ENCODE data around the gene LRRC4. TPM values are rescaled to one million over a fixed set of nuclear protein-coding genes. Genes with fewer than 3 reads are reported as not detected.
A peak's percentile ranks its signal among the peaks of the same experiment; 100 is the strongest.

Gene LRRC4
- total RNA-seq, 1 experiment from 2014 or later, result 1.4 TPM

GRCh38 chr7:128032605-128033235, 1.5 kb upstream of the LRRC4 start:
- peak overlapping the region; percentile 49 for H3K4me3 ChIP-seq
- no peaks in the 10 kb centered on the region for H3K27me3 ChIP-seq (replicated peaks)
- H3K9me3 ChIP-seq (replicated peaks), result no peaks in the 10 kb centered on the region; the same call in 1 of the 2 replicates
- peaks cover 13% of the 10 kb centered on the region for H3K36me3 ChIP-seq
- no peak overlapping the region for H3K27ac ChIP-seq
- peaks cover 13% of the 10 kb centered on the region for H3K4me1 ChIP-seq (replicated peaks)
- no peak for DNase-seq (ENCODE audit: low read depth in 1 of 2, low spot score in 2 of 2)

DNA sequence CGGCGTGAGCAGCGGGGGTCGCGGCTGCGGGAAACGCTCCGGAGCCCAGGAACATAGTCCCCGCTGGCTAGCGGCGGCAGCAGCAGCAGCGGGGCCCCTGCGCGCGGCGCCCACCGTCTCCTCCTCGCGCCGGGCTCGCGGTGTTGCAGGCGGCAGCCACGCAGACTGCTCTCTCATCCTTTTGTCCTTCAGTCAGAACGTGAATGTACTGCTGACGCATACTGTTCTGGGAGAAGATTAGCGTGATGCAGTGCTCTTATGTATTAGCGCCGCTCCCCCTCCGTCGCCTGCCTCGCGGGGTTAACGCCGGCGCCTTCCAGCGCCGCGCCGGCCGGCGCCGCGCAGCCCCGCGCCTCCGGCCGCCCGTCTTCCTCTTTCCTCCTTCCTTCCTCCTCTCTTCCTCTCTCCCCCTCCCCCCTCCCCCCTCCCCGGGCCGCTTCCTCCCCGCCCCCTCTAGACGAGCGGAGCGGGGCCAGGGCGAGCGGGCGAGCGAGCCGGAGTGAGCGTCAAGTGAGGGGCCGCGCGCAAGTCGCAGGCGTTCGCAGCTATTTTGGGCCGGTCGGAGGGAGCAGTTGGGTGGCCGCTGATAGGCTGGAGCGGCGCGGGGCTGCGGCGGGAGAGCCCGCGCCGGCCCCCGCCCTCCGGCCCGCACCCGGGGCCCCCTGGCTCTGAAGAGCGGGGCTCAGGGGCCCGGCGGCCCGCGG, 816 bp upstream of the LRRC4 start:
- Histone ChIP-seq H3K27me3 (replicated peaks) (no peaks in the 10 kb centered on the region), H3K36me3 (peaks cover 13% of the 10 kb centered on the region), H3K4me3 (peak overlapping the region; percentile 49), H3K27ac (no peak overlapping the region), H3K9me3 (replicated peaks) (no peaks in the 10 kb centered on the region; the same call in 1 of the 2 replicates), H3K4me1 (replicated peaks) (peaks cover 13% of the 10 kb centered on the region)
- DNase-seq (ENCODE audit: low read depth in 1 of 2, low spot score in 2 of 2), result peak; percentile 77 to 81

GRCh38 chr7:128030263-128030653, 979 bp downstream of the LRRC4 start:
- no peak for DNase-seq (ENCODE audit: low read depth in 1 of 2, low spot score in 2 of 2)
- no peak overlapping the region for H3K27ac ChIP-seq
- no peak overlapping the region for H3K4me3 ChIP-seq
- peaks cover 13% of the 10 kb centered on the region for H3K4me1 ChIP-seq (replicated peaks)
- H3K36me3 ChIP-seq, result peaks cover 10% of the 10 kb centered on the region
- H3K27me3 ChIP-seq (replicated peaks), result no peaks in the 10 kb centered on the region
- no peaks in the 10 kb centered on the region; the same call in 1 of the 2 replicates for H3K9me3 ChIP-seq (replicated peaks)

GRCh38 chr7:128029405-128029995, 1.7 kb downstream of the LRRC4 start:
- H3K4me1 ChIP-seq (replicated peaks), result peaks cover 13% of the 10 kb centered on the region
- peaks cover 5% of the 10 kb centered on the region; the same call in 1 of the 2 replicates for H3K36me3 ChIP-seq
- no peak overlapping the region for H3K4me3 ChIP-seq
- no peaks in the 10 kb centered on the region; the same call in 1 of the 2 replicates for H3K9me3 ChIP-seq (replicated peaks)
- H3K27me3 ChIP-seq (replicated peaks), result no peaks in the 10 kb centered on the region
- DNase-seq (ENCODE audit: low read depth in 1 of 2, low spot score in 2 of 2), result no peak
- H3K27ac ChIP-seq, result no peak overlapping the region

DNA sequence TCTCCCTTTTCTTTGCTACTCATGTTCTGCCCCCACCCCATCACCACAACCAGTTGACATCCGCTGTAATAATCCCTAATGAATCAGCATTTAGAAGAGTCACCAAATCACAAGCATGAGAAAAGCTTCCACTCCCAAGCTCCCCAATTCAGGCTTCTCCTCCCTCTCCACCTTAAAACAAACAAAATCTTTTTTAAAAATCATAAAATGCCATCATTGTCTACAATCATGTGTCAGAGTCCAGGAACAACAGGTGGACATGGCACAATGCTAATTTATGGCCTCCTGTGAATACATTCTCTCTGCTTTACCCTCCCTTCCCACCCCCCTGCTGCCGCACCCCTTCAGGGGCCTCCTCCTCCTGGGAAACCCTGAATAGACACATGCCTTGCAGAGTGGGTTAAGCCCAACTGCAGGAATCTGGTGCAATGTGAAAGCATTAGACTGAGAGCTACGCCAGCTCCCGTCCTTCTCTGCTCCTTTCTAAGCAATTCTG, 3.7 kb downstream of the LRRC4 start:
- H3K27ac ChIP-seq, result no peak overlapping the region

DNA sequence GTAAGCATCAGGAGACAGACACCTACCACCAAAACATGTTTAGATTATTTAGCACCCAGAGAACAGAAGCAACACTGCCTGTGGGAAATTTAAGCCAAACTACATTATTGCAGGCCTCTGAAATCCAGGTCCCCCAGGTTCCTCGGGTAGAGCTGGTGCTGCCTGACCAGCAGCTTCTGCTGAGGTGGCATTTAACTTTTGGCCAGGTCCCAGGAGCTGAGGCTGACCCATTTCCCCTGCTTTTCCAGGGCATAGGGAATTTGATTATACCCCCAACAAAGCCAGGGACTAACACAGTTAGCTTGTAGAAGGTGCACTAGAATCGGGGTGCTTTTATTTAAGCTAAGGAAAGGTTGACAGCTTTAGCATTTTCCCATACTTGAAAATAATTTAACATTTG, 4.7 kb downstream of the LRRC4 start:
- H3K9me3 ChIP-seq (replicated peaks), result no peaks in the 10 kb centered on the region
- H3K4me1 ChIP-seq (replicated peaks), result peaks cover 4% of the 10 kb centered on the region
- H3K27me3 ChIP-seq (replicated peaks), result no peaks in the 10 kb centered on the region
- no peak overlapping the region for H3K4me3 ChIP-seq
- peaks cover 7% of the 10 kb centered on the region; the same call in 1 of the 2 replicates for H3K36me3 ChIP-seq
- H3K27ac ChIP-seq, result no peak overlapping the region
- DNase-seq (ENCODE audit: low read depth in 1 of 2, low spot score in 2 of 2), result no peak

More for the DNA sequence above, 3.7 kb downstream of the LRRC4 start:
- H3K27me3 ChIP-seq (replicated peaks), result no peaks in the 10 kb centered on the region
- H3K4me1 ChIP-seq (replicated peaks), result peaks cover 10% of the 10 kb centered on the region
- H3K36me3 ChIP-seq, result peaks cover 7% of the 10 kb centered on the region; the same call in 1 of the 2 replicates
- DNase-seq (ENCODE audit: low read depth in 1 of 2, low spot score in 2 of 2), result no peak
- H3K4me3 ChIP-seq, result no peak overlapping the region
- H3K9me3 ChIP-seq (replicated peaks), result no peaks in the 10 kb centered on the region; the same call in 1 of the 2 replicates

DNA sequence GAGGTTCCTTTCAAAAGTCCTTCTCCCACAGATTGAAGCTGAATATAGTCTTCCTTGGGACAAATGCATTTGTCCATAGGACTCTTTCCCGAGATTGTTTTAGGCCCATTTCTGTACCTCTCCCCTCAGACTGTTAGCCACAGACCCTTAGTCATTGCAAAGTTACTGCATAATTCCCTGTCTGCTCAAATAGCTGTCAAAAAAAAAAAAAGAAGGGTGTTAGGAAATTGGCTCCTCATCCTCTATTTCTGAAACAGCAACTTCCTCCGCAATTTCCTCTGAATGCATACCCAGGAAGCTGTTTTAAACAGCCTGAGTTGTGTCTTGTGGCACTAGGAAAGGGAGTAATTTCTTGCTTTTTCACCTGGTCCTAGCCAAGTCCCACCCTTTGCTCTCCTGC, 5.4 kb downstream of the LRRC4 start:
- Histone ChIP-seq H3K27ac (no peak overlapping the region), H3K4me3 (no peak overlapping the region), H3K4me1 (replicated peaks) (no peaks in the 10 kb centered on the region), H3K9me3 (replicated peaks) (no peaks in the 10 kb centered on the region), H3K36me3 (peaks cover 7% of the 10 kb centered on the region; the same call in 1 of the 2 replicates), H3K27me3 (replicated peaks) (no peaks in the 10 kb centered on the region)
- no peak for DNase-seq (ENCODE audit: low read depth in 1 of 2, low spot score in 2 of 2)

GRCh38 chr7:128025380-128025779, 5.9 kb downstream of the LRRC4 start:
- Histone ChIP-seq H3K36me3 (peaks cover 7% of the 10 kb centered on the region; the same call in 1 of the 2 replicates), H3K27me3 (replicated peaks) (no peaks in the 10 kb centered on the region), H3K27ac (no peak overlapping the region), H3K9me3 (replicated peaks) (no peaks in the 10 kb centered on the region), H3K4me1 (replicated peaks) (no peaks in the 10 kb centered on the region), H3K4me3 (no peak overlapping the region)
- no peak for DNase-seq (ENCODE audit: low read depth in 1 of 2, low spot score in 2 of 2)

DNA sequence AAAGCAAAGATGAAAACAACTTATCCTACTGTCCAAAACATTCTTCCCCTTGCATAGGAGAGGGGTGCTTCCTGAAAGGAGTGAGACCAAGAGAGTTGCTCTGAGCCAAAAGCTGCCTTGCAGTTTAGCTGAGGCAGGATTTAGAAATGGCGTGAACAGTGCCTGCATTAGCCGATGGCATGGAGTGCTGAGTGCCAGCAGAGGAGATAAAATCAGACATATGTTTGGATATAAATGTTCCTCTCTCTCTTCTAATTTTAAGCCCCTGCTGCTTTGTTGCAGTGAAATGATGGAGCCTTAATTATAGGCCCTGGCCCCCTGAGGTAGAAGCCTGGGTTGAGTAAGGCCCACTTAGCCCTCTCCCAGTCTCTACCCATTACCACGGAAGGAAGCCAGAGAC, 7.1 kb downstream of the LRRC4 start:
- no peak overlapping the region for H3K27ac ChIP-seq
- no peak overlapping the region for H3K4me3 ChIP-seq
- no peak for DNase-seq (ENCODE audit: low read depth in 1 of 2, low spot score in 2 of 2)
- no peaks in the 10 kb centered on the region for H3K27me3 ChIP-seq (replicated peaks)
- H3K4me1 ChIP-seq (replicated peaks), result no peaks in the 10 kb centered on the region
- H3K36me3 ChIP-seq, result peaks cover 6% of the 10 kb centered on the region; the same call in 1 of the 2 replicates
- no peaks in the 10 kb centered on the region for H3K9me3 ChIP-seq (replicated peaks)

DNA sequence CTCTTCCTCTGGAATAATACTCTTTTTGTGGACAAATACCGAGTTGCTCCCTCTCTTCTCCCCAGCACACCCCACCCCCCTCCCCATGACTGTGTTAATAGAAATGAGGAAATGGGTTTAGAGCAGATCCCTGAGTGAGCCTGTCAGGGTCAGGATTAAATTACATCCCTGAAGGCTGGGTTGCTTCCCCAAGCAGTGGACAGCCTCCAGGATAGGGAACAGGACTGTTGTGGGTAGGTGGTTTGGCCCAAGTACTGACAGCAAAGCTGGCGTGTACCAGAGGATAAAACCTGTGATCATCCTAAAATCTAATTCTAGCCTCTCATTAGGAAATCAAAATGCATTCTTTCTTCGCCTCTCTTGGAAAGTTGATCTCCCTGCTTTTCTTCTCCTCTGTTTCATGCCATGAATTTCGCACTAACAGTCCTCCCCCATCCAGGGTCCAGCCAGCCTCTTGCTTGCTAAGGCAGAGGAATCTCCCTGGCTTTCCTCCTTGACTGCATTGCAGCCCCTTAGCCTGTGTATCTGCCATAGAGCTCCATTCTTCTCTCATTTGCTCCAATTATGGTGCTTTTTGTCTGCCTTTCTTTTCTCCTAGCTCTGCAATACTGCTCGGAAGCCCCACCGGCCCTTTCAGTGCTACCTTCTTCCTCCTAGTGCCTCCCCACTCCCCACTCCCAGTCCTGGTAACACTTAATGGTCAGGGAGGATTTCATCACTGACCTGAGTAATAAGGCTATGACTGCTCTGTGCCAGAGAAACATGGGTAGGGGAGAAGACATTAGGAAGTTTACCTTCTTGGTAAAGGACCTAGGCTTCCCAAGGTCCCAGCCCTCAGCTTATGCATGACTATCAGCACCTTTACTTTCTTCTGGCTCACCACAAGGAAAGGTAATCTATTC, 8.4 kb downstream of the LRRC4 start:
- Histone ChIP-seq H3K4me3 (no peak overlapping the region), H3K9me3 (replicated peaks) (no peaks in the 10 kb centered on the region), H3K27me3 (replicated peaks) (no peaks in the 10 kb centered on the region), H3K36me3 (peaks cover 3% of the 10 kb centered on the region; the same call in 1 of the 2 replicates), H3K4me1 (replicated peaks) (no peaks in the 10 kb centered on the region), H3K27ac (no peak overlapping the region)
- no peak for DNase-seq (ENCODE audit: low read depth in 1 of 2, low spot score in 2 of 2)

- Histone ChIP-seq H3K36me3 (peaks cover 10% of the 10 kb centered on the region; the same call in 1 of the 2 replicates), H3K27me3 (replicated peaks) (no peaks in the 10 kb centered on the region), H3K9me3 (replicated peaks) (no peaks in the 10 kb centered on the region), H3K4me3 (no peak overlapping the region), H3K27ac (no peak overlapping the region), H3K4me1 (replicated peaks) (no peaks in the 10 kb centered on the region)
- DNase-seq (ENCODE audit: low read depth in 1 of 2, low spot score in 2 of 2), result no peak
Observed at GRCh38 chr7:128021366-128021765, 9.9 kb downstream of the LRRC4 start.

DNA sequence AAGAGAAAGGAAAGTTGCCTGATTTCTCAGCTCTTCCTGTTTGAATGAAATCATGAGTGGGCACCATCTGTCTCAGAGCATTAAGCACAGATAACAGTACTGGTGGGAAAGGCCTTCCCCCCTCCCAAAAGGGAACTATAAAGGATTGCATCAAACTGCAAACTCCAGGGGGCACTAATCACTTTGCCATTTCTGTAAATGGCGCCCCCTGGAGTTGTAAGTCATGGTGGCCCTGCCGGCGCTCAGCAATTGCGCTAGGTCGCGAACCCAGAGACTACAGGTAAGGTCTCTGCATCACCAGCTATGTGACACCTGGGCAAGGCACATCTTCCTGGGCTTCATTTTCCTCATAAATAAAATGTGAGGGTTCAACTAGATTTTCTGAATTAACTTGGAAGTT, 11.1 kb downstream of the LRRC4 start:
- no peaks in the 10 kb centered on the region for H3K27me3 ChIP-seq (replicated peaks)
- peaks cover 10% of the 10 kb centered on the region; the same call in 1 of the 2 replicates for H3K36me3 ChIP-seq
- H3K27ac ChIP-seq, result no peak overlapping the region
- H3K4me1 ChIP-seq (replicated peaks), result no peaks in the 10 kb centered on the region
- DNase-seq (ENCODE audit: low read depth in 1 of 2, low spot score in 2 of 2), result no peak
- H3K9me3 ChIP-seq (replicated peaks), result no peaks in the 10 kb centered on the region
- no peak overlapping the region for H3K4me3 ChIP-seq

- Histone ChIP-seq H3K4me3 (no peak overlapping the region), H3K36me3 (peaks cover 11% of the 10 kb centered on the region; the same call in 1 of the 2 replicates), H3K9me3 (replicated peaks) (no peaks in the 10 kb centered on the region), H3K27me3 (replicated peaks) (no peaks in the 10 kb centered on the region), H3K27ac (no peak overlapping the region), H3K4me1 (replicated peaks) (no peaks in the 10 kb centered on the region)
- DNase-seq (ENCODE audit: low read depth in 1 of 2, low spot score in 2 of 2), result no peak
Observed at GRCh38 chr7:128019288-128019687, 11.9 kb downstream of the LRRC4 start.
